ENCODE results near the gene ASPM.

- TF ChIP-seq, protein P1, sequence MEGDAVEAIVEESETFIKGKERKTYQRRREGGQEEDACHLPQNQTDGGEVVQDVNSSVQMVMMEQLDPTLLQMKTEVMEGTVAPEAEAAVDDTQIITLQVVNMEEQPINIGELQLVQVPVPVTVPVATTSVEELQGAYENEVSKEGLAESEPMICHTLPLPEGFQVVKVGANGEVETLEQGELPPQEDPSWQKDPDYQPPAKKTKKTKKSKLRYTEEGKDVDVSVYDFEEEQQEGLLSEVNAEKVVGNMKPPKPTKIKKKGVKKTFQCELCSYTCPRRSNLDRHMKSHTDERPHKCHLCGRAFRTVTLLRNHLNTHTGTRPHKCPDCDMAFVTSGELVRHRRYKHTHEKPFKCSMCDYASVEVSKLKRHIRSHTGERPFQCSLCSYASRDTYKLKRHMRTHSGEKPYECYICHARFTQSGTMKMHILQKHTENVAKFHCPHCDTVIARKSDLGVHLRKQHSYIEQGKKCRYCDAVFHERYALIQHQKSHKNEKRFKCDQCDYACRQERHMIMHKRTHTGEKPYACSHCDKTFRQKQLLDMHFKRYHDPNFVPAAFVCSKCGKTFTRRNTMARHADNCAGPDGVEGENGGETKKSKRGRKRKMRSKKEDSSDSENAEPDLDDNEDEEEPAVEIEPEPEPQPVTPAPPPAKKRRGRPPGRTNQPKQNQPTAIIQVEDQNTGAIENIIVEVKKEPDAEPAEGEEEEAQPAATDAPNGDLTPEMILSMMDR (IDR thresholded peaks at IDR 0.05; ENCODE audit: low read depth, low read length) = no peak
- TF ChIP-seq MYC (IDR thresholded peaks at IDR 0.05; ENCODE audit: low read depth, low read length) = no peak
Observed at GRCh38 chr1:197171531-197171930, 25.1 kb upstream of the ASPM start.

Data from NB4 (cell line).